Prostate gland (tissue), 2 donors: Measurements from ENCODE around the gene ITPR1.

Experiments
- CTCF ChIP-seq, 4 experiments: fragments of 200-600 bp in 2 of 4; fragments of 450-650 bp in 2 of 4; sonication (generic) in 2 of 4; IDR thresholded peaks; 1 replicate in 3 of 4; 2 replicates in 1 of 4; pipeline ENCODE4 v1.5.1; 2016 to 2019; ENCODE audit warnings: antibody characterized with exemption in 4 of 4, mild to moderate bottlenecking in 2 of 4, moderate library complexity in 2 of 4
- POLR2A ChIP-seq: fragments of 450-650 bp; IDR thresholded peaks from one replicate; pipeline ENCODE4 v1.6.1; 2016; ENCODE audit warnings: antibody characterized with exemption, mild to moderate bottlenecking
- POLR2AphosphoS5 ChIP-seq: sonication (generic); formaldehyde crosslinking; IDR thresholded peaks from one replicate; pipeline ENCODE4 v1.6.1; 2017; ENCODE audit warnings: antibody characterized with exemption

GRCh38 chr3:4785551-4785950 is 292.4 kb downstream of the ITPR1 start:
- TF ChIP-seq POLR2AphosphoS5, result no peak
- no peak for TF ChIP-seq CTCF (IDR thresholded peaks at IDR 0.05)
- TF ChIP-seq POLR2A, result no peak
